Gastrocnemius medialis (tissue), 4 donors: ENCODE data around the gene MED13. TPM values are rescaled to one million over a fixed set of nuclear protein-coding genes. Genes with fewer than 3 reads are reported as not detected.

ENCODE experiments used
- ATAC-seq, 2 donors: fragments of 150-250 bp; one replicate each; pipeline ENCODE4 v1.9.1; 2016
- DNase-seq, 2 donors: peaks; one replicate each; pipeline ENCODE4 v3.0.0-alpha.2; 2019
- H3K27ac ChIP-seq, 4 donors: fragments of 200-600 bp; sonication (generic); 1 replicate in 1 of 4; 2 replicates in 3 of 4; pipeline ENCODE4 v1.5.1; 2016 to 2018; ENCODE audit warnings: mild to moderate bottlenecking in 2 of 4, moderate library complexity in 1 of 4
- H3K27me3 ChIP-seq, 3 donors: fragments of 200-600 bp; sonication (generic) in 2 of 3; 1 replicate in 1 of 3; 2 replicates in 2 of 3; pipeline versions ENCODE4 v1.5.1 to v1.6.0; 2016 to 2019; ENCODE audit warnings: mild to moderate bottlenecking in 1 of 3, moderate library complexity in 1 of 3
- H3K36me3 ChIP-seq, 2 donors: fragments of 200-600 bp; sonication (generic) in 1 of 2; one replicate each; pipeline ENCODE4 v1.5.1; 2017 to 2018
- H3K4me1 ChIP-seq, 2 donors: fragments of 200-600 bp; sonication (generic) in 1 of 2; one replicate each; pipeline ENCODE4 v1.5.1; 2016 to 2017; ENCODE audit warnings: mild to moderate bottlenecking in 2 of 2
- H3K4me3 ChIP-seq, 4 donors: fragments of 200-600 bp; sonication (generic) in 3 of 4; 1 replicate in 1 of 4; 2 replicates in 3 of 4; pipeline ENCODE4 v1.5.1; 2016 to 2019; ENCODE audit warnings: mild to moderate bottlenecking in 2 of 4
- H3K9me3 ChIP-seq, 3 donors: fragments of 200-600 bp; sonication (generic) in 2 of 3; 1 replicate in 1 of 3; 2 replicates in 2 of 3; pipeline ENCODE4 v1.5.1; 2016 to 2019
- POLR2A ChIP-seq, 2 donors: fragments of 450-650 bp; IDR thresholded peaks; one replicate each; pipeline ENCODE4 v1.6.1; 2017; ENCODE audit warnings: antibody characterized with exemption in 2 of 2, mild to moderate bottlenecking in 2 of 2, moderate library complexity in 2 of 2
- in situ Hi-C, 4 donors: fragments of 200-750 bp; cut with MboI; loops; one replicate each; pipeline versions ENCODE4 v1.15.0 to v1.8.0; 2017; ENCODE audit warnings: low sequenced_read_pairs in 4 of 4
- intact Hi-C: fragments of 100-400 bp; cut with DNase I; formaldehyde crosslinking; loops from one replicate; pipeline ENCODE4 v1.15.1; 2023; ENCODE audit warnings: low total_unique reads
- total RNA-seq, 4 donors: library from RNA; depleted of rRNA; stranded (reverse); fragments of >200 nt; gene quantifications; one replicate each; pipeline versions ENCODE4 v1.1.0 to v1.2.3, GENCODE V29; 2016
- TF ChIP-seq, protein P1 (sequence below), 5 experiments: fragments of 450-650 bp in 3 of 5; fragments of 200-600 bp in 2 of 5; sonication (generic) in 2 of 5; IDR thresholded peaks in 4 of 5; conservative IDR thresholded peaks in 1 of 5; 1 replicate in 4 of 5; 2 replicates in 1 of 5; pipeline ENCODE4 v1.5.1; 2016 to 2019; ENCODE audit warnings: antibody characterized with exemption in 5 of 5, mild to moderate bottlenecking in 3 of 5, moderate library complexity in 3 of 5

Gene MED13
- total RNA-seq, 4 donors from 2014 or later = 54.9 to 142 (median 67.8) TPM

DNA sequence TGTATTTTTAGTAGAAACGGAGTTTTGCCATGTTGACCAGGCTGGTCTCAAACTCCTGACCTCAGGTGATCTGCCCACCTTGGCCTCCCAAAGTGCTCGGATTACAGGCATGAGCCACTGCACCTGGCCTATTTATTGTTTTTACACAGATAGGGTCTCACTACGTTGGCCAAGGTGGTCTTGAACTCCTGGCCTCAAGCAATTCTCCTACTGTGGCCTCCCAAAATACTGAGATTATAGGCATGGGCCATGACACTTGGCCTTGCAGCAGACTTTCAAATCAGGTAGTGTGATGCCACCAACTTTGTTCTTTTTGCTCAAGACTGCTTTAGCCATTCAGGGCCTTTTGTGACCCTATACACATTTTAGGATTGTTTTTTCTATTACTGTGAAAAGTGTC lies 75.6 kb downstream of the MED13 start:
- no peak for DNase-seq
- no peak for ATAC-seq
- no peaks in the 10 kb centered on the region for H3K4me1 ChIP-seq
- H3K27ac ChIP-seq = no peak overlapping the region
- intact Hi-C loops = no loop called here
- no peaks in the 10 kb centered on the region for H3K27me3 ChIP-seq
- in situ Hi-C loops = no loop called here
- no peak overlapping the region for H3K4me3 ChIP-seq
- no peaks in the 10 kb centered on the region for H3K9me3 ChIP-seq
- H3K36me3 ChIP-seq = peaks cover 0 to 83% of the 10 kb centered on the region in 2 donors
- TF ChIP-seq, protein P1, sequence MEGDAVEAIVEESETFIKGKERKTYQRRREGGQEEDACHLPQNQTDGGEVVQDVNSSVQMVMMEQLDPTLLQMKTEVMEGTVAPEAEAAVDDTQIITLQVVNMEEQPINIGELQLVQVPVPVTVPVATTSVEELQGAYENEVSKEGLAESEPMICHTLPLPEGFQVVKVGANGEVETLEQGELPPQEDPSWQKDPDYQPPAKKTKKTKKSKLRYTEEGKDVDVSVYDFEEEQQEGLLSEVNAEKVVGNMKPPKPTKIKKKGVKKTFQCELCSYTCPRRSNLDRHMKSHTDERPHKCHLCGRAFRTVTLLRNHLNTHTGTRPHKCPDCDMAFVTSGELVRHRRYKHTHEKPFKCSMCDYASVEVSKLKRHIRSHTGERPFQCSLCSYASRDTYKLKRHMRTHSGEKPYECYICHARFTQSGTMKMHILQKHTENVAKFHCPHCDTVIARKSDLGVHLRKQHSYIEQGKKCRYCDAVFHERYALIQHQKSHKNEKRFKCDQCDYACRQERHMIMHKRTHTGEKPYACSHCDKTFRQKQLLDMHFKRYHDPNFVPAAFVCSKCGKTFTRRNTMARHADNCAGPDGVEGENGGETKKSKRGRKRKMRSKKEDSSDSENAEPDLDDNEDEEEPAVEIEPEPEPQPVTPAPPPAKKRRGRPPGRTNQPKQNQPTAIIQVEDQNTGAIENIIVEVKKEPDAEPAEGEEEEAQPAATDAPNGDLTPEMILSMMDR (IDR thresholded peaks at IDR 0.05 in 4 of 5, conservative IDR thresholded peaks at IDR 0.05 in 1 of 5) = no peak
- no peak for TF ChIP-seq POLR2A (IDR thresholded peaks at IDR 0.05)

DNA sequence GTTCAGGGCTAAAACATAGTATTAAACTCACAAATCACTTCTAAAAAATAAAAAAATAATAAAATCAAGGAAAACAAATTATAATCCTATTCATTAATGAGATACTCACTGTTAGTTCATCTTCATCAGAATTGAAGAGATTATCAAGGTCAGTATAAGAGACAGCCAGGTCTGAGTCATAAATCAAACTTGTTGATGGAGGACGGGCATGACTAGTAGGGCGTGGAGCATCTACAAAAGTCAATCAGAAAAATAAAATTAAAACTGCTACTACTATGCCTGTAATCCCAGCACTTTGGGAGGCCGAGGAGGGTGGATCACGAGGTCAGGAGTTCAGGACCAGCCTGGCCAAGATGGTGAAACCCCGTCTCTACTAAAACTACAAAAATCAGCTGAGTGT lies 78.2 kb downstream of the MED13 start:
- Histone ChIP-seq H3K36me3 (peaks cover 0 to 87% of the 10 kb centered on the region in 2 donors), H3K4me1 (no peaks in the 10 kb centered on the region), H3K4me3 (no peak overlapping the region), H3K9me3 (no peaks in the 10 kb centered on the region), H3K27ac (peak overlapping the region in 2 of 4 donors; percentile 45 to 47), H3K27me3 (no peaks in the 10 kb centered on the region)
- intact Hi-C loops (no loop called here), in situ Hi-C loops (no loop called here)
- TF ChIP-seq, protein P1 (IDR thresholded peaks at IDR 0.05 in 4 of 5, conservative IDR thresholded peaks at IDR 0.05 in 1 of 5) = no peak
- no peak for TF ChIP-seq POLR2A (IDR thresholded peaks at IDR 0.05)
- ATAC-seq (no peak), DNase-seq (no peak)

DNA sequence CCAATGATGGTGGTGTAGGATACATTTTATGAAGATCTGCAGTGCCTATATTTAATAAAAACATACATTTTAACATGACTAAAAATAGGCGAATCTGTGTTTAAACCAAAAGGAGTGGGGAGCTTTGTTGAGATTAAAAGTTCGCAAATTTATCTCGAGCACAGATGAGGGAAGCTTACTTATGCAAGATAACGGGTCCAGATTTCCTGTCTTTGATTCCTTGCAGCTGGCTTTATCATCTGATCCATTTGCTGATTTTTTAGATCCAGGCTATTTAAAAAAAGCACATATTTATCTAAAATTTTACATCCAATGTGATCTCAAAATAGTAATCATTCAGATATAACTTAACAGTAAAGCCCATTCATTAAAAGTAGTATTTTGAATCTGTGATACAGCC lies 80.3 kb downstream of the MED13 start:
- TF ChIP-seq, protein P1 (IDR thresholded peaks at IDR 0.05 in 4 of 5, conservative IDR thresholded peaks at IDR 0.05 in 1 of 5) = no peak
- no peak for TF ChIP-seq POLR2A (IDR thresholded peaks at IDR 0.05)
- Histone ChIP-seq H3K9me3 (no peaks in the 10 kb centered on the region), H3K36me3 (peaks cover 0 to 83% of the 10 kb centered on the region in 2 donors), H3K27ac (no peak overlapping the region), H3K27me3 (no peaks in the 10 kb centered on the region), H3K4me1 (no peaks in the 10 kb centered on the region), H3K4me3 (no peak overlapping the region)
- in situ Hi-C loops = no loop called here
- ATAC-seq (no peak), DNase-seq (no peak)
- intact Hi-C loops = no loop called here

DNA sequence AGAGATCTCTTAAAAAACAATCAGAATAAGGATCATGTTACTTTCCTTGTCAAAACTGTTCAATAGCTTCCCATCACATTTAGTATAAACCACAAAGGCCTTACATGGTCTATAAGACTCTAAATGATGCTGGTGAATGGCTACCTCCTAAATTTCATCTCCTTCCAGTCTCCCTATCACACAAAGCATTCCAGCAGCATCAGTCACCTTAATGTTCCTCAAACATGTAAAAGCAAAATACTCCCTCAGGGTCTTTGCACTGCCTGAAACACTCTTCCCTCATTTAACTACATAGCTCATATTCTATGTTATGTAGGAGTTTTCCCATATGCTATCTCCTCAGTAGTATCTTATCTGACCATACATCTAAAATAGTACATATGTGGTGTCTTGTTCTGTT lies 83.8 kb downstream of the MED13 start:
- intact Hi-C loops (no loop called here), in situ Hi-C loops (no loop called here)
- ATAC-seq (no peak), DNase-seq (no peak)
- no peak overlapping the region for H3K4me3 ChIP-seq
- peak overlapping the region in 1 of 4 donors; percentile 27 for H3K27ac ChIP-seq
- no peaks in the 10 kb centered on the region for H3K4me1 ChIP-seq
- TF ChIP-seq POLR2A (IDR thresholded peaks at IDR 0.05) = no peak
- TF ChIP-seq, protein P1 (IDR thresholded peaks at IDR 0.05 in 4 of 5, conservative IDR thresholded peaks at IDR 0.05 in 1 of 5) = no peak
- peaks cover 0 to 67% of the 10 kb centered on the region in 2 donors for H3K36me3 ChIP-seq
- H3K9me3 ChIP-seq = no peaks in the 10 kb centered on the region
- no peaks in the 10 kb centered on the region for H3K27me3 ChIP-seq

DNA sequence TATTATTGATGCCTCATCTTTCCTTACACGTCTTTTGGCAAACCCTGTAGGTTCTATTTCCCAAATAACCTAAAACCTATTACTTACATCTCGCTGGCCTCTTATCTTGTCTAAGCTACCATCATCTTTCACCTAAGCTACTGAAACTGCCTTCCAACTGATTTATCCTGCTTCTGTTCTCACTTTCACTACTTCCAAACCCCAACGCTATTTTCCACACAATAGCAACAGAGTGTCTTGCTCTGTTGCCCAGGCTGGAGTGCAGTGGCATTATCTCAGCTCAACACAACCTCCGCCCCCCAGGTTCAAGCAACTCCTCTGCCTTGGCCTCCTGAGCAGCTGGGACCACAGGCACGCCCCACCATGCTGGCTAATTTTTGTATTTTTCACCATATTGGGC lies 84.5 kb downstream of the MED13 start:
- Histone ChIP-seq H3K9me3 (no peaks in the 10 kb centered on the region), H3K36me3 (peaks cover 0 to 59% of the 10 kb centered on the region in 2 donors), H3K4me3 (no peak overlapping the region), H3K4me1 (no peaks in the 10 kb centered on the region), H3K27me3 (no peaks in the 10 kb centered on the region), H3K27ac (peak overlapping the region in 1 of 4 donors; percentile 27)
- TF ChIP-seq POLR2A (IDR thresholded peaks at IDR 0.05) = no peak
- TF ChIP-seq, protein P1 (IDR thresholded peaks at IDR 0.05 in 4 of 5, conservative IDR thresholded peaks at IDR 0.05 in 1 of 5) = no peak
- intact Hi-C loops (no loop called here), in situ Hi-C loops (no loop called here)
- DNase-seq (no peak), ATAC-seq (no peak)
